PC-3 (cell line): ENCODE data around the gene TCF7. TPM values are rescaled to one million over a fixed set of nuclear protein-coding genes. Genes with fewer than 3 reads are reported as not detected.

Source experiments
- ATAC-seq: fragments of 200-7000 bp; cut with Tn5 transposase; 2 replicates; pipeline ENCODE4 v1.9.1; 2020; ENCODE audit warnings: mild to moderate bottlenecking, moderate library complexity
- BruUV-seq: library from RNA; stranded (reverse); fragments of 400-500 nt; replicated peaks from 2 replicates; lab custom pipeline; 2021; lab: Mats Ljungman, UMichigan
- CTCF ChIA-PET: fragments of 300-600 bp; sonication (Branson Sonifier 250); formaldehyde crosslinking; loops from one replicate; lab custom pipeline; 2022; ENCODE audit warnings: antibody characterized with exemption; lab: Charles Lee
- POLR2A ChIA-PET: fragments of 300-600 bp; sonication (Branson Sonifier 250); formaldehyde crosslinking; loops from one replicate; lab custom pipeline; 2022; ENCODE audit warnings: antibody characterized with exemption; ENCODE audit not compliant: unreplicated experiment; lab: Charles Lee
- DNase-seq: peaks from one replicate; pipeline ENCODE4 v3.0.0-alpha.2; 2015
- H2AFZ ChIP-seq: fragments of 300-600 bp; sonication (generic); 2 replicates; pipeline ENCODE4 v1.6.0; 2016; ENCODE audit warnings: antibody characterized with exemption, low read length
- H3F3A ChIP-seq: fragments of 300-600 bp; sonication (generic); one replicate; pipeline ENCODE4 v1.6.0; 2017; ENCODE audit warnings: antibody characterized with exemption, low read length, control low read depth, mild to moderate bottlenecking; ENCODE audit not compliant: unreplicated experiment
- H3K27ac ChIP-seq: fragments of 300-600 bp; sonication (generic); 2 replicates; pipeline ENCODE4 v1.5.1; 2016; ENCODE audit warnings: mild to moderate bottlenecking, low read length
- H3K27me3 ChIP-seq: fragments of 300-600 bp; sonication (generic); 2 replicates; pipeline ENCODE4 v1.6.1; 2016; ENCODE audit warnings: low read length, mixed read lengths
- H3K36me3 ChIP-seq: fragments of 300-600 bp; sonication (generic); 2 replicates; pipeline ENCODE4 v1.6.1; 2016; ENCODE audit warnings: low read depth, mixed run types, low read length, mixed read lengths
- H3K4me1 ChIP-seq: fragments of 300-600 bp; sonication (generic); 2 replicates; pipeline ENCODE4 v1.5.1; 2016; ENCODE audit warnings: low read length; ENCODE audit not compliant: insufficient read depth
- H3K4me2 ChIP-seq: fragments of 300-600 bp; sonication (generic); 2 replicates; pipeline ENCODE4 v1.6.0; 2016; ENCODE audit warnings: low read length
- H3K4me3 ChIP-seq: fragments of 300-600 bp; sonication (generic); 2 replicates; pipeline ENCODE4 v1.5.1; 2016; ENCODE audit warnings: mild to moderate bottlenecking, low read length, mixed read lengths
- H3K79me2 ChIP-seq: fragments of 300-600 bp; sonication (generic); 2 replicates; pipeline ENCODE4 v1.6.1; 2017; ENCODE audit warnings: low read length, mixed read lengths
- H3K9ac ChIP-seq: fragments of 300-600 bp; sonication (generic); 2 replicates; pipeline ENCODE4 v1.6.0; 2016; ENCODE audit warnings: mild to moderate bottlenecking, low read length
- H3K9me2 ChIP-seq: fragments of 300-600 bp; sonication (generic); replicated peaks from 2 replicates; pipeline ENCODE4 v1.6.1; 2016; ENCODE audit warnings: mixed run types, low read length, mixed read lengths
- H3K9me3 ChIP-seq: fragments of 300-600 bp; sonication (generic); 2 replicates; pipeline ENCODE4 v1.6.1; 2016; ENCODE audit warnings: low read length, mixed read lengths
- H4K20me1 ChIP-seq: fragments of 300-600 bp; sonication (generic); 2 replicates; pipeline ENCODE4 v1.6.1; 2016; ENCODE audit warnings: low read length, mixed read lengths
- EZH2 ChIP-seq: fragments of 300-600 bp; sonication (generic); IDR thresholded peaks from one replicate; pipeline ENCODE4 v1.6.1; 2017; ENCODE audit warnings: antibody characterized with exemption, mild to moderate bottlenecking, low read length; ENCODE audit not compliant: unreplicated experiment
- EZH2phosphoT487 ChIP-seq: fragments of 300-600 bp; sonication (generic); IDR thresholded peaks from 2 replicates; pipeline ENCODE4 v1.6.1; 2018; ENCODE audit warnings: mild to moderate bottlenecking, antibody characterized with exemption, low read length, borderline replicate concordance
- intact Hi-C: fragments of 100-400 bp; cut with micrococcal nuclease; formaldehyde crosslinking; loops from 2 replicates; pipeline ENCODE4 v1.9.0; 2023
- total RNA-seq: library from RNA; depleted of rRNA; stranded (reverse); fragments of >200 nt; gene quantifications from 2 replicates; pipeline ENCODE4 v1.2.3, GENCODE V29; 2014
- TF ChIP-seq, protein P1 (sequence below): fragments of 300-600 bp; sonication (generic); conservative IDR thresholded peaks from 2 replicates; pipeline ENCODE4 v1.5.1; 2017; ENCODE audit warnings: antibody characterized with exemption, low read depth, mild to moderate bottlenecking, low read length

Gene TCF7
- total RNA-seq, 1 experiment from 2014 or later, result 3.9 TPM

DNA sequence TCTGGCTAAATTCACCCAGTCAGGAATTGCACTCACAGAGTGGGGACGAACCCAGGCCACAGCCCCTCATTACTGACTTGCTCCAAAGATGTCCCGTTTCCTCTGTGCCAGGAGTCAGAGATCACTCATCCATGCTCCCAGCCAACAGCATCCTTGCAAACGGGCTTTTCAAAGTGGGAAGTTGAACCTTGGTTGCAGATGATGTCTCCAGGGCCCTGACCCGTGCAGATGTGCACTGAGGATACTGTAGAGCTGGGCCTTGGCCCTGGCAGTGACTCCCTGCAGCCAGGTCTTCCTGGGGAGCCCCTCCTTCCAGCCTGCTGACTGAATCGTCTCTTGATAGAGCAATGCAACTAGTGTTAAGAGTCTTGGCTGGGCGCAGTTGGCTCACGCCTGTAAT is 22.3 kb downstream of the TCF7 start:
- Histone ChIP-seq H3K4me1 (peaks cover 22% of the 10 kb centered on the region), H3K79me2 (peaks cover 14% of the 10 kb centered on the region; the same call in 1 of the 2 replicates), H3K27ac (no peak overlapping the region), H4K20me1 (no peaks in the 10 kb centered on the region), H3K9ac (no peak overlapping the region), H3K27me3 (no peaks in the 10 kb centered on the region), H3K9me2 (no peaks in the 10 kb centered on the region), H2AFZ (no peak overlapping the region), H3F3A (no peaks in the 10 kb centered on the region), H3K4me2 (no peak overlapping the region), H3K4me3 (no peak overlapping the region), H3K36me3 (peaks cover 4% of the 10 kb centered on the region; the same call in 1 of the 2 replicates), H3K9me3 (no peaks in the 10 kb centered on the region)
- BruUV-seq, result no TSS peak
- no peak for ATAC-seq
- intact Hi-C loops, result no loop called here
- DNase-seq, result no peak
- CTCF ChIA-PET, result no interaction called here
- TF ChIP-seq EZH2phosphoT487 (no peak), EZH2 (no peak)
- TF ChIP-seq, protein P1, sequence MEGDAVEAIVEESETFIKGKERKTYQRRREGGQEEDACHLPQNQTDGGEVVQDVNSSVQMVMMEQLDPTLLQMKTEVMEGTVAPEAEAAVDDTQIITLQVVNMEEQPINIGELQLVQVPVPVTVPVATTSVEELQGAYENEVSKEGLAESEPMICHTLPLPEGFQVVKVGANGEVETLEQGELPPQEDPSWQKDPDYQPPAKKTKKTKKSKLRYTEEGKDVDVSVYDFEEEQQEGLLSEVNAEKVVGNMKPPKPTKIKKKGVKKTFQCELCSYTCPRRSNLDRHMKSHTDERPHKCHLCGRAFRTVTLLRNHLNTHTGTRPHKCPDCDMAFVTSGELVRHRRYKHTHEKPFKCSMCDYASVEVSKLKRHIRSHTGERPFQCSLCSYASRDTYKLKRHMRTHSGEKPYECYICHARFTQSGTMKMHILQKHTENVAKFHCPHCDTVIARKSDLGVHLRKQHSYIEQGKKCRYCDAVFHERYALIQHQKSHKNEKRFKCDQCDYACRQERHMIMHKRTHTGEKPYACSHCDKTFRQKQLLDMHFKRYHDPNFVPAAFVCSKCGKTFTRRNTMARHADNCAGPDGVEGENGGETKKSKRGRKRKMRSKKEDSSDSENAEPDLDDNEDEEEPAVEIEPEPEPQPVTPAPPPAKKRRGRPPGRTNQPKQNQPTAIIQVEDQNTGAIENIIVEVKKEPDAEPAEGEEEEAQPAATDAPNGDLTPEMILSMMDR, result no peak
- POLR2A ChIA-PET, result no interaction called here

DNA sequence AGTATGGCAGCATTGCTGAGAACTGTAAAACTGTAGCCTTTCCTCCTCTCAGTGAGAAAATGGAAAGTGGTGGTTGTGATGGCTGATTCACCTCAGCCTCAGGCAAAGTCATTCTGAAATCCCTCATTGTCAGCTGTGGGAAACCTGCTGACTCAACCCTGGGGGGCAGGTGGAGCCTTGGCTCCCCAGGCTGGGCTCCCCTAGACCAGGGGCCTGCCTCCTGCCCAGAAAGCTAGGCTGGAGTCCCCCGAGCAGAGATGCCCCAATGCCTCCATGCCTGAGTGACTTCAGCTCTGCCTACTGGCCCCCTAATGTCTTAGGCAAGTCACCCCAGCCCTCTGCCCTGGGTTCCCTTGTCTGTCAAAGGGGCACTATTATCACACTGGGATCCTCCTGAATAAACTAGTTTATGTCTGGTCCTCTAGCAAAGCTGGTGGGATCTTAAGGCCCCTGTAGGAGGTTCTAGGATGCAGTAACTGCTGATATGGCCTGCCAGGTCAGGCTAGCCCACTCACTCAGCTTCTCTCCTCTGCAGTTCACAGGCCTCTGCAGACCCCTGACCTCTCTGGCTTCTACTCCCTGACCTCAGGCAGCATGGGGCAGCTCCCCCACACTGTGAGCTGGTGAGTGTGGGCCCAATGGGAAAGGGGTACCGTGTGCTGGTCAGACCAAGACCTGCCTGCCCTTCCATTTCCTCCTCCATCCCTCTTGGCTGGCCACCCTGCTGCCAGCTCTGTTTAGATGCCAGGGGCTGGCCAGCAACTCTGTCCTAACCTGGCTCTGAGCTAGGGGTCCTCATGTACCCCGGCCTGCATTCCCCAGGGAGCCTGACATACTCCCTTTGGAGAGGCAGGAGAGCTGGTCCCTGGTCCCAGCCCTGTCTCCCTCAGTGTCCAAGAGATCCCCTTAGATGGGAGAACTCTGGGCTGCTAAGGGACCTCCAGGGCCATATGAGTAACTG is 24.2 kb downstream of the TCF7 start:
- no TSS peak for BruUV-seq
- Histone ChIP-seq H3K27ac (peak overlapping the region; percentile 90), H3K9me2 (no peaks in the 10 kb centered on the region), H2AFZ (no peak overlapping the region), H3K4me1 (peaks cover 22% of the 10 kb centered on the region), H3K9ac (peak overlapping the region; percentile 61), H3K4me3 (no peak overlapping the region), H4K20me1 (no peaks in the 10 kb centered on the region), H3K79me2 (peaks cover 14% of the 10 kb centered on the region; the same call in 1 of the 2 replicates), H3K27me3 (no peaks in the 10 kb centered on the region), H3K4me2 (peak overlapping the region; percentile 61), H3K36me3 (peaks cover 4% of the 10 kb centered on the region; the same call in 1 of the 2 replicates), H3K9me3 (no peaks in the 10 kb centered on the region), H3F3A (no peaks in the 10 kb centered on the region)
- no peak for TF ChIP-seq EZH2
- no peak for TF ChIP-seq EZH2phosphoT487
- TF ChIP-seq, protein P1, result no peak
- CTCF ChIA-PET, result interaction anchor here (1.0 to 1.5 kb wide), 2 partner anchors 99 to 112 kb away, joined by 5 to 7 read pairs; no protein-coding TSS in a partner anchor
- DNase-seq, result peak; percentile 75
- intact Hi-C loops, result no loop called here
- POLR2A ChIA-PET, result no interaction called here
- peak; percentile 45 for ATAC-seq
